CD4-positive, alpha-beta memory T cell (primary cell): ENCODE results near the gene PDE4D. TPM values are rescaled to one million over a fixed set of nuclear protein-coding genes. Genes with fewer than 3 reads are reported as not detected.
A peak's percentile ranks its signal among the peaks of the same experiment; 100 is the strongest.

Source experiments
- CTCF ChIA-PET: fragments of 350-600 bp; sonication (Branson Sonifier 250); formaldehyde crosslinking; loops from one replicate; lab custom pipeline; 2021; ENCODE audit warnings: inconsistent platforms; ENCODE audit not compliant: partially characterized antibody; lab: Charles Lee
- POLR2A ChIA-PET: fragments of 350-600 bp; sonication (Branson Sonifier 250); formaldehyde crosslinking; loops from one replicate; lab custom pipeline; 2021; ENCODE audit not compliant: partially characterized antibody; lab: Charles Lee
- DNase-seq, 5 donors: peaks; one replicate each; pipeline versions ENCODE4 v3.0.0 to v3.0.0-alpha.2; 2020 to 2022; ENCODE audit warnings: mixed read lengths in 1 of 5
- H3K27ac ChIP-seq: one replicate; pipeline ENCODE4 v1.7.0; 2013; ENCODE audit warnings: low read depth, low read length
- H3K27me3 ChIP-seq: 2 replicates; pipeline ENCODE4 v1.7.0; 2013; ENCODE audit warnings: mild to moderate bottlenecking, low read length, moderate library complexity; ENCODE audit not compliant: insufficient read depth
- H3K36me3 ChIP-seq: 2 replicates; pipeline ENCODE4 v1.7.0; 2013; ENCODE audit warnings: mild to moderate bottlenecking, low read length, moderate library complexity; ENCODE audit not compliant: insufficient read depth
- H3K4me1 ChIP-seq: 2 replicates; pipeline ENCODE4 v1.7.0; 2013; ENCODE audit warnings: mild to moderate bottlenecking, low read length, moderate library complexity; ENCODE audit not compliant: insufficient read depth
- H3K4me3 ChIP-seq, 2 donors: one replicate each; pipeline ENCODE4 v1.7.0; 2013; ENCODE audit warnings: low read length in 2 of 2, mild to moderate bottlenecking in 1 of 2
- H3K9me3 ChIP-seq, 2 donors: one replicate each; pipeline ENCODE4 v1.7.0; 2013; ENCODE audit warnings: low read length in 2 of 2, control low read depth in 1 of 2; ENCODE audit not compliant: control insufficient read depth in 1 of 2
- H3K27ac Mint-ChIP-seq, 7 donors: one replicate each; pipeline ENCODE4 v1.8.0; 2020 to 2021; ENCODE audit warnings: mixed read lengths in 7 of 7, mild to moderate bottlenecking in 6 of 7, inconsistent platforms in 3 of 7, moderate library complexity in 3 of 7
- H3K27me3 Mint-ChIP-seq, 2 donors: one replicate each; pipeline ENCODE4 v1.8.0; 2020 to 2021; ENCODE audit warnings: mixed read lengths in 2 of 2
- H3K36me3 Mint-ChIP-seq, 2 donors: one replicate each; pipeline ENCODE4 v1.8.0; 2020 to 2021; ENCODE audit warnings: mixed read lengths in 2 of 2, inconsistent platforms in 1 of 2, mild to moderate bottlenecking in 1 of 2
- H3K4me1 Mint-ChIP-seq, 4 donors: one replicate each; pipeline ENCODE4 v1.8.0; 2020 to 2021; ENCODE audit warnings: mixed read lengths in 4 of 4, mild to moderate bottlenecking in 1 of 4
- H3K4me3 Mint-ChIP-seq, 8 donors: one replicate each; pipeline ENCODE4 v1.8.0; 2020 to 2021; ENCODE audit warnings: mixed read lengths in 8 of 8, mild to moderate bottlenecking in 7 of 8, moderate library complexity in 6 of 8, inconsistent platforms in 3 of 8
- H3K9me3 Mint-ChIP-seq, 8 donors: one replicate each; pipeline ENCODE4 v1.8.0; 2020 to 2021; ENCODE audit warnings: mixed read lengths in 8 of 8, mild to moderate bottlenecking in 5 of 8, inconsistent platforms in 3 of 8, moderate library complexity in 1 of 8
- intact Hi-C: fragments of 100-400 bp; cut with micrococcal nuclease; formaldehyde crosslinking; loops from one replicate; pipeline ENCODE4 v1.15.1; 2023
- polyA plus RNA-seq, 2 donors: library from polyadenylated mRNA; unstranded; fragments of 300-500 nt; fragmentation: Illumina TruSeq; gene quantifications; one replicate each; pipeline ENCODE4 v1.2.3, GENCODE V29; 2021
- total RNA-seq, 2 experiments: library from RNA; stranded (reverse); gene quantifications; one replicate each; pipeline ENCODE4 v1.2.3, GENCODE V29; 2021

PDE4D gene
- total and polyA plus RNA-seq, 4 experiments from 2014 or later = 12.3 to 49.7 (median 30.3) TPM

GRCh38 chr5:59037453-59037852, 856.1 kb downstream of the PDE4D start:
- H3K4me1 Mint-ChIP-seq = peaks cover 43 to 92% (median 65%) of the 10 kb centered on the region in 4 donors
- H3K27ac ChIP-seq = peak overlapping the region; percentile 81

GRCh38 chr5:59037041-59037440, 856.5 kb downstream of the PDE4D start:
- Histone ChIP-seq H3K4me1 (peaks cover 64% of the 10 kb centered on the region), H3K9me3 (no peaks in the 10 kb centered on the region), H3K4me3 (peak overlapping the region; percentile 2 to 84), H3K27me3 (no peaks in the 10 kb centered on the region), H3K27ac (peak overlapping the region; percentile 81), H3K36me3 (no peaks in the 10 kb centered on the region)
- ChIA-PET CTCF (interaction anchor here (0.8 to 7.4 kb wide), 10 partner anchors 10 to 151 kb away, joined by 3 to 184 read pairs (median 6); no protein-coding TSS in a partner anchor), POLR2A (interaction anchor here (1.6 to 5.4 kb wide), 4 partner anchors 20 to 137 kb away, joined by 4 to 72 read pairs (median 32); no protein-coding TSS in a partner anchor)
- Mint-ChIP-seq H3K27ac (peak overlapping the region; percentile 83 to 99 (median 99)), H3K4me1 (peaks cover 40 to 90% (median 61%) of the 10 kb centered on the region in 4 donors), H3K9me3 (no peaks in the 10 kb centered on the region), H3K4me3 (peak overlapping the region; percentile 89 to 98 (median 96)), H3K36me3 (peaks cover 13 to 51% of the 10 kb centered on the region in 2 donors), H3K27me3 (no peaks in the 10 kb centered on the region)
- DNase-seq = no peak
- intact Hi-C loops = loop anchor here (10.0 kb wide), 2 partner anchors 48 to 142 kb away; no protein-coding TSS in a partner anchor

More at GRCh38 chr5:59037453-59037852, 856.1 kb downstream of the PDE4D start:
- ChIA-PET CTCF (interaction anchor here (1.4 to 7.4 kb wide), 6 partner anchors 49 to 151 kb away, joined by 3 to 184 read pairs (median 31); no protein-coding TSS in a partner anchor), POLR2A (interaction anchor here (4.0 to 5.4 kb wide), 2 partner anchors 87 to 90 kb away, joined by 42 to 72 read pairs; no protein-coding TSS in a partner anchor)
- Mint-ChIP-seq H3K27ac (peak overlapping the region; percentile 76 to 99 (median 99)), H3K27me3 (no peaks in the 10 kb centered on the region), H3K9me3 (no peaks in the 10 kb centered on the region), H3K4me3 (peak overlapping the region; percentile 89 to 98 (median 96)), H3K36me3 (peaks cover 13 to 48% of the 10 kb centered on the region in 2 donors)
- H3K4me1 ChIP-seq = peaks cover 68% of the 10 kb centered on the region
- no peaks in the 10 kb centered on the region for H3K27me3 ChIP-seq
- H3K9me3 ChIP-seq = no peaks in the 10 kb centered on the region
- H3K4me3 ChIP-seq = peak overlapping the region; percentile 84 to 93
- DNase-seq = no peak
- intact Hi-C loops = loop anchor here (10.0 kb wide), 2 partner anchors 47 to 143 kb away; no protein-coding TSS in a partner anchor
- no peaks in the 10 kb centered on the region for H3K36me3 ChIP-seq

DNA sequence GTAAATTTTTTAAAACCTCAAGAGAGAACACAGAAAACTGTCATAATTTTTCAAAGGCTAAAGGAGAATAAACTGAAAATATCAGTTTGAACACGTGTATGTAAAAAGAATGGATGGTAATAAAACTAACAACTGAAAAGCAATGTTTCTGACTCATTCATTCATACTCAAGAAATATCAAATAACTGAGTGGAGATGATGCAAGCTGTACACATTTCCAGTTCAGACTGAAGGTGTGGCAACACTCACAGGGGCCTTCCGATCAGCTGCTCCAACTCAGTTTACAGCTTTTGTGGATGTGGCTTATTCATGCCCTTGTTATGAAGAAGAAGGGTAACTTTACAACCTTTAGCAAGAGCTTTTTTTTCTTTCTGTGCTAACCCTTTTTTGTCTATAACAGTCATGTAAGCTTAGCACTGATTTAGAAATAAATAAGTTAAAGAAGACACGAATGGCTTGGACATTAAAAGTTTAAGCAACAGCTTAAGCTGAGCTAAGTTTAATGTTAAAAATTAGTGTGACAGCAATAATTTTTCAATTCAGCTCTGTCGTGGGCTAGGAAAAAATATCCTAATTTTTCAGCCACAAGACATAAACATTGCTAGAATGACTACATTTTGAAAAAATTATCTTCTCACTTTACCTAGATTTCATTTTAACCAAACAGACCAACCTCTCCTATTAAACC, 857.1 kb downstream of the PDE4D start:
- Histone ChIP-seq H3K36me3 (no peaks in the 10 kb centered on the region), H3K4me1 (peaks cover 58% of the 10 kb centered on the region), H3K27me3 (no peaks in the 10 kb centered on the region), H3K4me3 (peak overlapping the region; percentile 2 to 84), H3K27ac (peak overlapping the region; percentile 81), H3K9me3 (no peaks in the 10 kb centered on the region)
- peak; percentile 34 to 78 (median 61) for DNase-seq
- intact Hi-C loops = loop anchor here (1.0 to 10.0 kb wide), 3 partner anchors 11 to 142 kb away; no protein-coding TSS in a partner anchor
- Mint-ChIP-seq H3K36me3 (peaks cover 17 to 54% of the 10 kb centered on the region in 2 donors), H3K9me3 (no peaks in the 10 kb centered on the region), H3K4me3 (peak overlapping the region; percentile 89 to 98 (median 96)), H3K27me3 (no peaks in the 10 kb centered on the region), H3K4me1 (peaks cover 39 to 90% (median 60%) of the 10 kb centered on the region in 4 donors), H3K27ac (peak overlapping the region; percentile 83 to 99 (median 99))
- ChIA-PET POLR2A (interaction anchor here (0.6 to 5.4 kb wide), 7 partner anchors 9 to 138 kb away, joined by 3 to 72 read pairs (median 12); no protein-coding TSS in a partner anchor), CTCF (interaction anchor here (0.8 to 7.4 kb wide), 16 partner anchors 9 to 166 kb away, joined by 3 to 184 read pairs (median 6); no protein-coding TSS in a partner anchor)

DNA sequence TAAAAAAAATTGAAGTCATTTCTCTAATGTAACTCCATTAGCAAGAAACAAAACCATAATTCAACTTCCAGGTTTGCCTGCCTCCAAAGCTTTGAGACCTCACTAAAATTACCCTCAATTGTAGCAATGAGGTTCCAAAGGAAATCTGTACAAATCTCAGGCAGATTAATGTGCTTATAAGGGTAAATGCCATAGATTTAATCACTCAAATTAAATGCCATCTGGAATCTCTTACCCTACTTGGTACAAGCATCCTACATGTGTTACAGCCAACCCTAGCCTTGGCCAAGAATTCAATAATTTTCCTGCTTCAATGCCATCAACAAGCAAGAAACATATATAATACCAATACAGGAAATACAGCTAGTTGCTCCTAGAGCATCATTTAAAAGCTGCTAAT, 857.8 kb downstream of the PDE4D start:
- Histone ChIP-seq H3K4me1 (peaks cover 55% of the 10 kb centered on the region), H3K27me3 (no peaks in the 10 kb centered on the region), H3K4me3 (peak overlapping the region in 1 of 2 donors; percentile 84), H3K9me3 (no peaks in the 10 kb centered on the region), H3K36me3 (no peaks in the 10 kb centered on the region), H3K27ac (peak overlapping the region; percentile 29)
- intact Hi-C loops = loop anchor here (1.0 to 10.0 kb wide), 3 partner anchors 10 to 141 kb away; no protein-coding TSS in a partner anchor
- peak overlapping the region; percentile 46 to 98 (median 92) for H3K4me3 Mint-ChIP-seq
- DNase-seq = no peak
- ChIA-PET CTCF (interaction anchor here (0.6 to 7.4 kb wide), 22 partner anchors 8 to 165 kb away, joined by 3 to 184 read pairs (median 4); no protein-coding TSS in a partner anchor), POLR2A (interaction anchor here (1.6 to 5.4 kb wide), 6 partner anchors 21 to 139 kb away, joined by 4 to 72 read pairs (median 17); no protein-coding TSS in a partner anchor)
- H3K9me3 Mint-ChIP-seq = no peaks in the 10 kb centered on the region
- peak overlapping the region; percentile 66 to 99 (median 96) for H3K27ac Mint-ChIP-seq
- H3K27me3 Mint-ChIP-seq = no peaks in the 10 kb centered on the region
- peaks cover 22 to 59% of the 10 kb centered on the region in 2 donors for H3K36me3 Mint-ChIP-seq
- H3K4me1 Mint-ChIP-seq = peaks cover 40 to 87% (median 58%) of the 10 kb centered on the region in 4 donors

DNA sequence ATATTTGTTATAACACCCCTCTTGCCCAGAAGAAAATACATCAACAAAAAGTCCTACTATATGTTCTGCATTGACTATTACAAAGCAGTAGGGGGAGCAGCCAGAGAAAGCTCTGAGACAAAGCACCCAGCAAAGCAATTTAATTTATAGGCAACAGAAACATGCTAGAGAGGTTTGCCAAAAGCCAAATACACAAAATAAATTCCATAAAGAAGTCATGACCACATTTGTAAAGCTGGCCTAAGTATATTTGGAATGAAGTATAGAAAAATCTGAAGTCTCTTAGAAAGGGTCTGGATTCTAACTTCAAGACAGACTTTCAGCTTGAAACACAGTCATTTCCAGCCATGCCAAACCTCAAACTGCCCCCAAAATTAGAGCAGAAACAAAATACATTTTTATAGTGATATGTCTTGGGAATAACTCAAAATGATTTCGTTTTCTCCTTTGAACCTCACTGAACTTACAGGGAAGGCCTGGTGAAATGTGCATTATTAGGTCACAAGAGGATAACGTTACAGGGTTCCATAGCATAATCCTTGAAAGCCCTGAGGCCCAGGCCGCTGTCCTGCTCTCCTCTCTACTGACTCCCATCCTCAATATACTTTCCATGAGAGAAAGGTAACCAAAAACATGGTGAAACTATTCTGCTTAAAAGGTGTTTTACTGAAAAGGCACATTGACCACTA, 858.9 kb downstream of the PDE4D start:
- Histone ChIP-seq H3K36me3 (no peaks in the 10 kb centered on the region), H3K9me3 (no peaks in the 10 kb centered on the region), H3K27ac (peak overlapping the region; percentile 29), H3K4me3 (no peak overlapping the region), H3K4me1 (peaks cover 50% of the 10 kb centered on the region), H3K27me3 (no peaks in the 10 kb centered on the region)
- DNase-seq = peak; percentile 43 to 57 (median 53)
- ChIA-PET CTCF (interaction anchor here (0.6 to 7.4 kb wide), 25 partner anchors 12 to 153 kb away, joined by 3 to 184 read pairs (median 4); no protein-coding TSS in a partner anchor), POLR2A (interaction anchor here (0.9 to 5.4 kb wide), 7 partner anchors 61 to 1539 kb away, joined by 3 to 72 read pairs (median 12); no protein-coding TSS in a partner anchor)
- Mint-ChIP-seq H3K9me3 (peaks cover 0 to 2% (median 0%) of the 10 kb centered on the region in 8 donors), H3K4me1 (peaks cover 39 to 86% (median 57%) of the 10 kb centered on the region in 4 donors), H3K27ac (peak overlapping the region; percentile 48 to 96 (median 68)), H3K36me3 (peaks cover 32 to 68% of the 10 kb centered on the region in 2 donors), H3K27me3 (no peaks in the 10 kb centered on the region), H3K4me3 (peak overlapping the region; percentile 53 to 98 (median 89))
- intact Hi-C loops = loop anchor here (1.0 to 10.0 kb wide), 5 partner anchors 50 to 348 kb away; no protein-coding TSS in a partner anchor

DNA sequence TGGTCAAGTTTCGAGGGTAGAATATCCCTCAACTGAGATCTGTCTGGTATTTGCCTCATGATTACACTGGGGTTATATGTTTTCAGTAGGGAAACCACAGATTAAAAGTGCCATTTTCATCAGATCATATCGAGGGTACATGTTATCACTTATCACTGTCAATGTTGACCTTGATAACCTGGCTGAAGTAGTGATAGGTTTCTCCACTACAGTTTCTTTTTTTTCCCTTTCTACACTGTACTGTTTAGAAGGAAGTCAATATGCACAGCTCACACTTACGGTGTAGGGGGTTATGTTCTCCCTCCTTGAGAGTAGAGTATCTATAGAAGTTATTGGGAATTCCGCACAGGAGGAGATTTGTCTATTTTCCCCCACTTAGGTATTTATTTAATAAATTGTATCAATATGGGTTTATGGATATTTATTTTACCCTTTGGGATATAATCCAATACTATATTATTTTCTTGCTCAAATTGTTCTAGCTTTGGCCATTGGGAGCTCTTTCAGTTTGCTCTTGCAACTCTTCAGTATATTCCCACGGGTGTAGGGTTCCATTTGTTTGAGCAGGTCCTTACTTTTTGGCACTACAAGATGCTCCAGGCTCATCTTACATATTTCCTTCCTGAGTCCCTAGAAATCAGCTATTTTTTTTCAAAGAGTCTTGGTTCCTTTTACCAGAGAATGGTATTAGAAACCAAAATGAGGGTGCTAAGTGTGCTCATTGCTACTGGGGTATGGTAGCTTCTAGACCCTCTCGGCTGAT, 866.2 kb downstream of the PDE4D start:
- Mint-ChIP-seq H3K36me3 (peaks cover 53 to 57% of the 10 kb centered on the region in 2 donors), H3K27me3 (no peaks in the 10 kb centered on the region), H3K9me3 (peaks cover 0 to 3% (median 0%) of the 10 kb centered on the region in 8 donors), H3K27ac (no peak overlapping the region), H3K4me1 (peaks cover 29 to 74% (median 38%) of the 10 kb centered on the region in 4 donors), H3K4me3 (peak overlapping the region in 2 of 8 donors; percentile 43 to 44)
- intact Hi-C loops = no loop called here
- no peak overlapping the region for H3K27ac ChIP-seq
- ChIA-PET CTCF (interaction anchor here (1.0 to 1.7 kb wide), 4 partner anchors 9 to 147 kb away, joined by 3 to 7 read pairs (median 4); no protein-coding TSS in a partner anchor), POLR2A (interaction anchor here (0.6 to 0.9 kb wide), 2 partner anchors 9 to 12 kb away, joined by 3 to 4 read pairs; no protein-coding TSS in a partner anchor)
- H3K27me3 ChIP-seq = no peaks in the 10 kb centered on the region
- H3K4me1 ChIP-seq = peaks cover 23% of the 10 kb centered on the region
- DNase-seq = no peak
- peaks cover 3% of the 10 kb centered on the region for H3K36me3 ChIP-seq
- H3K4me3 ChIP-seq = no peak overlapping the region
- no peaks in the 10 kb centered on the region for H3K9me3 ChIP-seq
